Measurements from ENCODE around the gene CYREN.
"Not testable (repeated sequence)": the region's sequence is repeated elsewhere in the genome, so short reads cannot be mapped to it uniquely, and the experiment has no call there.

Gene CYREN

GRCh38 chr7:135175931-135176330, 5.4 kb upstream of the CYREN start:
- Histone ChIP-seq H3K9me2 (replicated peaks; ENCODE audit: insufficient read depth, low read length) (no peaks in the 10 kb centered on the region), H3F3A (ENCODE audit: insufficient read depth) (peaks cover 2% of the 10 kb centered on the region; the same call in 1 of the 2 replicates), H4K20me1 (ENCODE audit: low read depth, low read length) (no peaks in the 10 kb centered on the region), H3K4me3 (ENCODE audit: insufficient read depth, low read length, poor library complexity, severe bottlenecking) (no peak overlapping the region), H3K9me3 (ENCODE audit: insufficient read depth, low read length) (peaks cover 4% of the 10 kb centered on the region; the same call in 1 of the 2 replicates), H3K27me3 (ENCODE audit: low read length) (no peaks in the 10 kb centered on the region), H3K36me3 (ENCODE audit: low read length) (no peaks in the 10 kb centered on the region), H3K27ac (ENCODE audit: low read depth, low read length) (no peak overlapping the region), H3K4me2 (ENCODE audit: low read depth, low read length, poor library complexity, severe bottlenecking) (no peak overlapping the region), H2AFZ (ENCODE audit: low read depth, low read length, severe bottlenecking) (no peak overlapping the region), H3K9ac (ENCODE audit: low read length) (no peak overlapping the region), H3K79me2 (ENCODE audit: insufficient read depth, low read length) (no peaks in the 10 kb centered on the region)
- TF ChIP-seq EZH2phosphoT487 (conservative IDR thresholded peaks at IDR 0.05; ENCODE audit: low read length) (no peak), CTCF (IDR thresholded peaks at IDR 0.05; ENCODE audit: insufficient read depth, low read length, poor library complexity, severe bottlenecking) (no peak)

DNA sequence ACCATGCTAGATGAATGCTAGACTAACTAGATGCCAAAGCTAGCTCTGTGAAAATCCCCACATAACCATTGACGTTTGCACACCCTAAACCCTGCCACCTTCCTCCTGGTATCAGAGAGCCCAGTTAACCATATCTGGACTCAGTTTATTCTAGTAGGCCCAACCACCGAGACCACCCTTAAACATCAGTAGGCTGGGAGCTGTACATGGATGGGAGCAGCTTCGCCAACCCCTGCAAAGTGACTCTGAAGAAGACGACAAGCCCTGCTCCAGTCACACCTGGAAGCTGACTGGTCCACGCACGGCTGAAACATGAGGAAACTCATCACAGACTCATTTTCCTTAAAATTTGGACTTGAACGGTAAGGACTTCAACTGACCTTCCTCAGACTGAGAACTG, 4.4 kb upstream of the CYREN start:
- no peak overlapping the region for H3K4me2 ChIP-seq (ENCODE audit: low read depth, low read length, poor library complexity, severe bottlenecking)
- H3K4me3 ChIP-seq (ENCODE audit: insufficient read depth, low read length, poor library complexity, severe bottlenecking): no peak overlapping the region
- H3K27me3 ChIP-seq (ENCODE audit: low read length): no peaks in the 10 kb centered on the region
- H3K9me2 ChIP-seq (replicated peaks; ENCODE audit: insufficient read depth, low read length): no peaks in the 10 kb centered on the region
- no peak overlapping the region for H3K27ac ChIP-seq (ENCODE audit: low read depth, low read length)
- H3K36me3 ChIP-seq (ENCODE audit: low read length): no peaks in the 10 kb centered on the region
- no peak overlapping the region for H2AFZ ChIP-seq (ENCODE audit: low read depth, low read length, severe bottlenecking)
- H3K9me3 ChIP-seq (ENCODE audit: insufficient read depth, low read length): no peaks in the 10 kb centered on the region; the same call in 1 of the 2 replicates
- H4K20me1 ChIP-seq (ENCODE audit: low read depth, low read length): no peaks in the 10 kb centered on the region
- peaks cover 4% of the 10 kb centered on the region; the same call in 1 of the 2 replicates for H3F3A ChIP-seq (ENCODE audit: insufficient read depth)
- peaks cover 5% of the 10 kb centered on the region; the same call in 1 of the 2 replicates for H3K79me2 ChIP-seq (ENCODE audit: insufficient read depth, low read length)
- no peak for TF ChIP-seq CTCF (IDR thresholded peaks at IDR 0.05; ENCODE audit: insufficient read depth, low read length, poor library complexity, severe bottlenecking)
- no peak for TF ChIP-seq EZH2phosphoT487 (conservative IDR thresholded peaks at IDR 0.05; ENCODE audit: low read length)
- no peak overlapping the region for H3K9ac ChIP-seq (ENCODE audit: low read length)

GRCh38 chr7:135173916-135174315, 3.4 kb upstream of the CYREN start:
- H3K36me3 ChIP-seq (ENCODE audit: low read length); H3K9me3 ChIP-seq (ENCODE audit: insufficient read depth, low read length); H3K4me3 ChIP-seq (ENCODE audit: insufficient read depth, low read length, poor library complexity, severe bottlenecking); H4K20me1 ChIP-seq (ENCODE audit: low read depth, low read length); H3K9me2 ChIP-seq (replicated peaks; ENCODE audit: insufficient read depth, low read length); H3K27ac ChIP-seq (ENCODE audit: low read depth, low read length); H3K27me3 ChIP-seq (ENCODE audit: low read length); H2AFZ ChIP-seq (ENCODE audit: low read depth, low read length, severe bottlenecking); H3F3A ChIP-seq (ENCODE audit: insufficient read depth); H3K4me2 ChIP-seq (ENCODE audit: low read depth, low read length, poor library complexity, severe bottlenecking); H3K9ac ChIP-seq (ENCODE audit: low read length): not testable (repeated sequence)
- H3K79me2 ChIP-seq (ENCODE audit: insufficient read depth, low read length): peaks cover 15% of the 10 kb centered on the region

- peak overlapping the region; percentile 92 for H3K4me2 ChIP-seq (ENCODE audit: low read depth, low read length, poor library complexity, severe bottlenecking)
- H3F3A ChIP-seq (ENCODE audit: insufficient read depth); H3K4me3 ChIP-seq (ENCODE audit: insufficient read depth, low read length, poor library complexity, severe bottlenecking); H4K20me1 ChIP-seq (ENCODE audit: low read depth, low read length); H3K9me2 ChIP-seq (replicated peaks; ENCODE audit: insufficient read depth, low read length); H3K9me3 ChIP-seq (ENCODE audit: insufficient read depth, low read length); H3K36me3 ChIP-seq (ENCODE audit: low read length); H3K27me3 ChIP-seq (ENCODE audit: low read length): not testable (repeated sequence)
- H3K9ac ChIP-seq (ENCODE audit: low read length): peak overlapping the region; percentile 98; the same call in 1 of the 2 replicates
- peaks cover 22% of the 10 kb centered on the region for H3K79me2 ChIP-seq (ENCODE audit: insufficient read depth, low read length)
- peak overlapping the region; percentile 88; the same call in 1 of the 2 replicates for H3K27ac ChIP-seq (ENCODE audit: low read depth, low read length)
- H2AFZ ChIP-seq (ENCODE audit: low read depth, low read length, severe bottlenecking): peak overlapping the region; percentile 43
Measured at GRCh38 chr7:135171581-135172291, 1.2 kb upstream of the CYREN start.

DNA sequence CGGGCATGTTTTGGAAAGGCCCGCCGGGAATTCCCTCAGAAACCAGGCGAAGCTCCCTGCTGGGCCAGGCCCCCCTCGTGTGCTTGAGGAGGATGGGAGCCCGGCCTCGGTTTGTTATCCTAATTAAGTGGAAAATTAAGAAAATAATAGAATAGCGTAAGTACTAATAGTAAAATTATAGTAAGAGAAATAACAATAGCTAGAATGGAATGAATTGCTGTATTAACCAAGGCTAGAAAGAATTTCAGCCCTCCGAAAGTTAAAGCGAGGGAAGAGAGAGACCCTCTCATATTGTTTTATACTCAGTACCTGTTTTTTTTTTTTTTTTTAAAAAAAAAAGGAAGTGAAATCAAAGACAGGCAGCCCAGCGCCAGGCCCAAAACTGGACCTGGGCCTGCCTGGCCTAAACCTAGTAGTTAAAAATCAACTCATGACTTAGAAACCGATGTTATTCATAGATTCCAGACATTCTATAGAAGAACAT, 533 bp upstream of the CYREN start:
- H3K9me3 ChIP-seq (ENCODE audit: insufficient read depth, low read length): not testable (repeated sequence)
- peak overlapping the region; percentile 89 for H3K4me3 ChIP-seq (ENCODE audit: insufficient read depth, low read length, poor library complexity, severe bottlenecking)

More for the DNA sequence above, 533 bp upstream of the CYREN start:
- H3K79me2 ChIP-seq (ENCODE audit: insufficient read depth, low read length): peaks cover 22% of the 10 kb centered on the region
- not testable (repeated sequence) for H4K20me1 ChIP-seq (ENCODE audit: low read depth, low read length); H3K27me3 ChIP-seq (ENCODE audit: low read length); H3K9me2 ChIP-seq (replicated peaks; ENCODE audit: insufficient read depth, low read length); H3K36me3 ChIP-seq (ENCODE audit: low read length); H3F3A ChIP-seq (ENCODE audit: insufficient read depth)
- peak overlapping the region; percentile 98 for H3K9ac ChIP-seq (ENCODE audit: low read length)
- H2AFZ ChIP-seq (ENCODE audit: low read depth, low read length, severe bottlenecking): peak overlapping the region; percentile 96
- peak overlapping the region; percentile 88 for H3K27ac ChIP-seq (ENCODE audit: low read depth, low read length)
- peak overlapping the region; percentile 92 for H3K4me2 ChIP-seq (ENCODE audit: low read depth, low read length, poor library complexity, severe bottlenecking)
